ELR (cell line): ENCODE results near the gene RPL13.
A peak's percentile ranks its signal among the peaks of the same experiment; 100 is the strongest.

Experiments used
- DNase-seq: peaks from one replicate; pipeline ENCODE4 v3.0.0-alpha.2; 2015; ENCODE audit warnings: low read depth

Gene RPL13

GRCh38 chr16:89545044-89545830 lies 15.2 kb upstream of the RPL13 start:
- DNase-seq: no peak

GRCh38 chr16:89545831-89546574 lies 14.5 kb upstream of the RPL13 start:
- no peak for DNase-seq

DNA sequence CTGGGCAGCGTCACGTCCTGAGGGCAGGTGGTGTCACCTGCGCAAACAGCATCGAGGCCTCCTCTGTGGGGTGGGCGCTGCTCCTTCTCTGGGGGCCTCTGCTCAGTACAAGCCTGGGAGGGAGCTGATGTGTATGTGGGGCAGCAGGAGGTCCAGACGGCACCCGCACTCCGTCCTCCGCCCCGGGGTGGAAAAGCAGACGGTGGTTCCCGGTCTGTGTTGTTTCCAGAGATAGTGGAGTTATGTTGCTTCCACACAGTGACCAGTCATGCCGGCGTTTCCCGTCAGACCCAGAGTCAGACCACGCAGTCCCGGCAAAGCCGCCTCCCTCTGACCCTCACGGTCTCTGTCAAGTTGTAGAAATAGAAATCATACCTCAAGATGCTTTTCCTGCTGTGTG lies 13.7 kb upstream of the RPL13 start:
- no peak for DNase-seq

DNA sequence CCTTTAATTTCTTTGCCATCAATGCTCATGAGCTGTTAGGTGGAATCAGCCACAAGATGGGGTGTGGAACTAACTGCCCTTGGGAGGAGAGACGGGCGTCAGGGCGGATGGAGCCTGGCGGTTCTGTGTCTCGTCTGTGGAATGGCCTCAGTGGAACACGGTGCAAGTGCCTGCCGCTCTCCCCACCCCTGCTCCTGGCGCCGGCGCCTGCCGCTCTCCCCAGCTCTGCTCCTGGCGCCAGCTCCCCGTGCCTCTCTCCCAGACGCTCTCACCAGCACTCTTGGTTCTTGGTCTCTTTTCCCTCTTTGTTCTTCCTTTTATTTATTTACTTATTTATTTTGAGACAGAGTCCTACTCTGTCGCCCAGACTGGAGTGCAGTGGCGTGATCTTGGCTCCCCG lies 13.2 kb upstream of the RPL13 start:
- no peak for DNase-seq

DNA sequence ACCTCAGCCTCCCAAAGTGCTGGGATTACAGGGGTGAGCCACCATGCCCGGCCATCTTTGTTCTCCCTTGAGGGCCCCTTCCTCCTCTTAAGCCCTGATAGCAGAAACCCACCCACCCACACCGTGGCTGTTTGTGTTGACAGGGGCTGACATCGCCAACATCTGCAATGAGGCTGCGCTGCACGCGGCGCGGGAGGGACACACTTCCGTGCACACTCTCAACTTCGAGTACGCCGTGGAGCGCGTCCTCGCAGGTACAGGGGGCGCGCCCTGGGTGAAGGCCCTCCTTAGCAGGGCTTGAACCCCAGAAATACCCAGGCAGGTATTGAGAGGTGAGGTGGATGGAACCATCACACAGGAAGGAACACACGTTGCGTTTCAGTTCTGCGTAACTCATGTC lies 12.6 kb upstream of the RPL13 start:
- no peak for DNase-seq

GRCh38 chr16:89548344-89549006 lies 12.0 kb upstream of the RPL13 start:
- no peak for DNase-seq

- no peak for DNase-seq
These were observed 11.3 kb upstream of the RPL13 start for GRCh38 chr16:89549007-89549700.

GRCh38 chr16:89550421-89551007 lies 10.0 kb upstream of the RPL13 start:
- peak; percentile 28 for DNase-seq

GRCh38 chr16:89552329-89552728 lies 8.2 kb upstream of the RPL13 start:
- no peak for DNase-seq

DNA sequence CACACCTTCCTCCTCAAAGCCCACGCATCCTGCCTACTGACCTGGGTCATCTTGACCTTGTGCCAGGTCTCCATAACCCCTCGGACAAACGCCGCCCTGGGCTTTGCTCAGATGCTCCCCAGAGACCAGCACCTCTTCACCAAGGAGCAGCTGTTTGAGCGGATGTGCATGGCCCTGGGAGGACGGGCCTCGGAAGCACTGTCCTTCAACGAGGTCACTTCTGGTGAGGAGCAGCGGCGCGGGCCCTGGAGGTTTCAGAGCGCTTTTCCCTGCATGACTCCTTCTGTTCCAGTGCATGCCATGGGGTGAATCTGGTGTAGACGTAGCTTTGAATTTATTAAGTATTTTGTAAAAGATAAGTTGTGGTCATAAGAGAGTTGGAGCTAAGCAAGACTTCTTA lies 7.6 kb upstream of the RPL13 start:
- no peak for DNase-seq

- no peak for DNase-seq
These were observed 6.7 kb upstream of the RPL13 start for GRCh38 chr16:89553733-89554132.

DNA sequence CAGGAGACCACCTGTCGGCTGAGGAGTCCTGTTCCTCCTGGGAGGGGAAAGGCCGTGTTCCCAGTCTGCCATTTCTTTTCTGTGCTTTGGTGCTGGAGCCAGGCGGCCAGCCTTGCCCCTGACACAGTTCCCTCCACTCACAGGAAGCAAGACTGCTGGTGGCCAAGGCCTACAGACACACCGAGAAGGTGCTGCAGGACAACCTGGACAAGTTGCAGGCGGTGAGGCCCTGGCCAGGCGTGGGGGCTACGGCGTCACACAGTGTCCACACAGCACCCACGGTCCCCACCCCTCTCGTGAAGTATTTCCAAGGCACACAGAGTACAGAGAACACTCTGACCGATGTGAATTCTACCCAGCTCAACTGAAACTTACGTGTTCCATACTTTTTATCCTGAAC lies 6.1 kb upstream of the RPL13 start:
- no peak for DNase-seq

- DNase-seq: no peak
These were observed 5.2 kb upstream of the RPL13 start for GRCh38 chr16:89555265-89555664.

GRCh38 chr16:89555780-89556179 lies 4.7 kb upstream of the RPL13 start:
- no peak for DNase-seq

- DNase-seq: peak; percentile 80
These were observed 3.5 kb upstream of the RPL13 start for GRCh38 chr16:89556750-89557689.

- DNase-seq: no peak
These were observed 2.6 kb upstream of the RPL13 start for GRCh38 chr16:89557690-89558490.

DNA sequence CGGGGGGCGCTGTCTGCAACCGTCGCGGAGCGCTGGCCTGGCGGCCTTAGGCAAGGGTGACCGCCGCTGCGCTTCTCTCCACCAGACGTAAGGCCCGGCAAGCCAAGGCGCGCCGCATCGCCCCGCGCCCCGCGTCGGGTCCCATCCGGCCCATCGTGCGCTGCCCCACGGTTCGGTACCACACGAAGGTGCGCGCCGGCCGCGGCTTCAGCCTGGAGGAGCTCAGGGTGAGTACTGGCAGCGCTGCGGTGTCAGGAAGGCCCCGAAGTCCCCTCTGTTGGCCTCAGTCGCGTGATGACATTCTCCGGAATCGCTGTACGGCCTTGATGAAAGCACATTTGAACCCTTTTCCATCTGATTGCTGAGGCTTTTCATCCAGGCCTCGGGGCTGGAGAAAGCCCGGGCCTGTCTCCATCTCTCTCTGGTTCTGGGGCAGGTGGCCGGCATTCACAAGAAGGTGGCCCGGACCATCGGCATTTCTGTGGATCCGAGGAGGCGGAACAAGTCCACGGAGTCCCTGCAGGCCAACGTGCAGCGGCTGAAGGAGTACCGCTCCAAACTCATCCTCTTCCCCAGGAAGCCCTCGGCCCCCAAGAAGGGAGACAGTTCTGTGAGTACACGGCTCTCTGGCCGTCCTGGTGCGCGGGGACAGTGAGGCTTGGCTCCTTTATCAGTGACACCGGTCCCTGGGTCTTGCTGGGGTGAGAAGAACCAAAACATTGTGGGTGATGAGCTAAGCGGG lies 831 bp downstream of the RPL13 start:
- peak; percentile 28 for DNase-seq

GRCh38 chr16:89561884-89562599 lies 1.6 kb downstream of the RPL13 start:
- DNase-seq: peak; percentile 47

- no peak for DNase-seq
These were observed 2.5 kb downstream of the RPL13 start for GRCh38 chr16:89562939-89563338.
